ENCODE measurements around the gene AADACL4. TPM values are rescaled to one million over a fixed set of nuclear protein-coding genes. Genes with fewer than 3 reads are reported as not detected.

Gene AADACL4
- total RNA-seq, 1 donor, result not detected

Other genes with a start within 250 kb of the AADACL4 start
- 80.4 TPM for gene DHRS3, start 25.9 kb upstream of the AADACL4 start, total RNA-seq
- not detected for gene AADACL3, start 72.0 kb downstream of the AADACL4 start, total RNA-seq
- gene CFAP107, start 102.1 kb downstream of the AADACL4 start, total RNA-seq, result not detected
- not detected for gene PRAMEF12, start 129.7 kb downstream of the AADACL4 start, total RNA-seq
- gene PRAMEF1, start 147.3 kb downstream of the AADACL4 start, total RNA-seq, result not detected
- gene PRAMEF11, start 187.3 kb downstream of the AADACL4 start, total RNA-seq, result not detected
- gene HNRNPCL1, start 204.6 kb downstream of the AADACL4 start, total RNA-seq, result not detected
- 0.10 TPM for gene PRAMEF2, start 213.0 kb downstream of the AADACL4 start, total RNA-seq
- not detected for gene PRAMEF4, start 242.1 kb downstream of the AADACL4 start, total RNA-seq

Data from mononuclear cell (primary cell).